HUES64 (cell line): ENCODE results near the gene SLC2A9.
A peak's percentile ranks its signal among the peaks of the same experiment; 100 is the strongest.

ENCODE experiments used
- H3K27ac ChIP-seq: 2 replicates; pipeline ENCODE4 v1.7.0; 2013; ENCODE audit warnings: low read depth, low read length, inconsistent platforms
- H3K27me3 ChIP-seq: 2 replicates; pipeline ENCODE4 v1.6.1; 2013; ENCODE audit warnings: mild to moderate bottlenecking, low read length; ENCODE audit not compliant: insufficient read depth
- H3K36me3 ChIP-seq: 2 replicates; pipeline ENCODE4 v1.6.1; 2013; ENCODE audit warnings: mild to moderate bottlenecking, low read length; ENCODE audit not compliant: insufficient read depth
- H3K4me1 ChIP-seq: 2 replicates; pipeline ENCODE4 v1.6.1; 2013; ENCODE audit warnings: mild to moderate bottlenecking, low read length, moderate library complexity; ENCODE audit not compliant: insufficient read depth
- H3K4me3 ChIP-seq: 2 replicates; pipeline ENCODE4 v1.5.1; 2013; ENCODE audit warnings: mild to moderate bottlenecking, low read length, moderate library complexity
- H3K9ac ChIP-seq: 2 replicates; pipeline ENCODE4 v1.6.1; 2013; ENCODE audit warnings: mild to moderate bottlenecking, low read depth, low read length
- H3K9me3 ChIP-seq: 2 replicates; pipeline ENCODE4 v1.6.1; 2013; ENCODE audit warnings: low read depth, low read length; ENCODE audit not compliant: insufficient read depth
- whole genome bisulfite sequencing: fragments of 150-250, 120-280 bp; methylation state at CpG from one replicate; pipeline ENCODE4 v1.1.7; 2013; ENCODE audit warnings: missing lambda C conversion rate; 5-methylcytosine and 5-hydroxymethylcytosine counted together

Gene SLC2A9

DNA sequence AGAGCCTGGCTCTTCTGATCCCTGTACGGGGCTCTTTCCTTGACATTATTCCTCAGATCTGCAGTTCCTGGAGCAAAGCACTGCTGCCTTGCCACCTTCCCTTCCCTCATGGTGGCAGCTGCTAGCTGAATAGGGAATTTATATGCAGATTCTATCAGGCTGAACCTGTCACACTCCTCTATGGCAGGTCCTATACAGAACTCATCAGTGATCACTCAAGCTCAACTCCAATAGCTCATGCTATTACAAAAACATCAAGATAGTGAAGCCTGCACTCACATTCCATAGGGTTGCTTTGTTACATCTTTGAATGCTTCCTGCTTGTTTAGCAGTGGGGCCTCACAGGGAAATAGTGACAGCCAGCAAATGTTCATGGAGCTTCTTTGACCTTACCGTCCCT is 71.7 kb downstream of the SLC2A9 start:
- Histone ChIP-seq H3K27ac (no peak overlapping the region), H3K4me3 (no peak overlapping the region), H3K4me1 (no peaks in the 10 kb centered on the region), H3K27me3 (no peaks in the 10 kb centered on the region), H3K9ac (no peak overlapping the region), H3K9me3 (no peaks in the 10 kb centered on the region), H3K36me3 (no peaks in the 10 kb centered on the region)
- 66% methylated on average over 2 of the region's 2 CpGs for WGBS

DNA sequence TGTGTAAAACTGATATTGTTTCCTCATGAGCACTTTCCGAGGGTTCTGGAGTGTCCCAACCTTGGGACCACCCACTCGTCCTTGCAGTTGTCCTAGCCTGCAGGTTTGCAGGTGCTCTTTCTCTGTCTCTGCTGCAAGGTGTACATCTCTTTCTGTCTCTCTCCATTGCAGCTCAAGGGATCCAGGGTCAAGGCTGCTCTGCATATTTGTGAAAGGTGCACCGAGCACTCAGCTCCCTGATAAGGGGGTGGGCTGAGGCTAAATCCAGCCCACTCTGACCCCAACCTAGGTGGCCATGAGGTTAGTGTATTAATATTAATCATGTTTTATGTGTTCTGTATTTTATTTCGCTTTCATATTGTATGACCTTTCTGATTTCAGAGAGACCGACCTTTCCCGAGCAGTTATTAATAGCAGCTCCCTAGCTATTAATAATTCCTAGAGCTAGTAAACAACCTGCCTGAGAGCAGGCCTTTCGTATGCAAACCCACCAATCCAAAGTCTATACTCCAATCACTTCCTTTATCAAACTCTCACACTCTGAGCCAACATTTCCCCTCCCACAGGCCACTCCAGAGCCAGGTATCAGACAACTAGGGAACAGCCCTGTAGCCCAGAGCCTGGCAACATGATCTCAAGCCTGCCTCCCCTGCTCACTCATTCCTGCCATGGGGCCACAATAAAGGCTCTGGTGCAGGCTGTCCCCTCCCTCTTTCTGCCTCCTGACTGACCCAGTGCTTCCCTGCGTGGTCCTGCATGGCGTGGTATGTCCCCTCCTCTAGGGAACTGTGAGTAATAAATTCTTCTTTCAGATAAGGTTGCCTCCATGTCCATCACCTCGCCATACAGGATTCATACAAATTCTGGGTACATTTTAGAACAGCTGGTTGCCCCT is 73.9 kb downstream of the SLC2A9 start:
- Histone ChIP-seq H3K27me3 (no peaks in the 10 kb centered on the region), H3K4me1 (no peaks in the 10 kb centered on the region), H3K27ac (no peak overlapping the region), H3K9ac (no peak overlapping the region), H3K36me3 (no peaks in the 10 kb centered on the region), H3K4me3 (no peak overlapping the region), H3K9me3 (no peaks in the 10 kb centered on the region)
- WGBS, result 90% methylated on average over 9 of the region's 10 CpGs

- no peak overlapping the region for H3K4me3 ChIP-seq
- H3K27me3 ChIP-seq, result no peaks in the 10 kb centered on the region
- no peaks in the 10 kb centered on the region for H3K36me3 ChIP-seq
- H3K9ac ChIP-seq, result no peak overlapping the region
- no peak overlapping the region for H3K27ac ChIP-seq
- H3K4me1 ChIP-seq, result no peaks in the 10 kb centered on the region
- no peaks in the 10 kb centered on the region for H3K9me3 ChIP-seq
- WGBS, result 97% methylated on average over 2 of the region's 2 CpGs
These were observed 75.1 kb downstream of the SLC2A9 start for GRCh38 chr4:9946170-9946569.

DNA sequence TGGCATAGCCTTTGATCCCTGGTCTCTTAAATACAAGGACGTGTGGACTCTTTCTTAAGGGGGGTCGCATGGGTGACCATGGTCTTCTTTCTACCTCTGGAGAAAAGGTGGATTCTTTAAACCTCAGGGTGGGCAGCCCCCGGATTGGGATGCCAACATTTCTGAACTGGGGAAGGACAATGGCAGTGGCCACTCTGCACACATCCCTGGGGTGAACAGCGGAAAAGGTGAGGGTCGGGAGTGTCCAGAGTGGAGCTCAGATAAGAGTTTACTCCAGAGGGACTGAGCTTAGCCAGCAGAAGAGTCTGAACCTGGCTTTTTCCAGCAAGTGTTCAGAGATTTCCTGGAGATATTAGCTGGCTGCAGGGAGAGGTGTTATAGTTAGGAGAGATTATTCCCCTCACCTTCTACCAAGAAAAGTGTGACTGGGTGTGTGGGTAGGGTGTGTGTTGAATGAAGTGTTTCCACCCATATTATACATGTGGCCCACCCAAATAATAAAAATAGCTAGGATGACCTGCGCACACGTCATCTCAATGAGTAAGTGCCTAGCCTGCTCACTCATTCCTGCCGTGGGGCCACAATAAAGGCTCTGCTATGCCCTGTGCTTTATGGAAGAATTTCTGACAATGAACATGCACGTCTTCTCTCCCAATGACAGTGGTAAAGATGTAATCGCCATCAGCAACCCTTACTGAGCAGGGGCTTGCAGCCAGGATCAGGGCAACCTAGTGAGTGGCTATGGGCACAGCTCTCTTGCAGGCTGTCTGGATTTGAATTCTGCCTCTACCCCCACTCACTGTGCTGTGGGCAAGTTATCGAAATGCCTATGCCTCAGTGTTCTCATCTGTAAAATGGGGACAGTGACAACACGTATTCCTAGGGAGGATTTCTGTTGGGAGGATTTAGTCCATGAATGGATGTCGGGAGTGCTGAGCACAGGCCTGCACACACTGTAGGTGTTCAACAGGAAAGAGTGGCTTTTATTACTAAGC is 76.6 kb downstream of the SLC2A9 start:
- H3K4me3 ChIP-seq, result no peak overlapping the region
- H3K27ac ChIP-seq, result no peak overlapping the region
- no peaks in the 10 kb centered on the region for H3K27me3 ChIP-seq
- H3K9ac ChIP-seq, result no peak overlapping the region
- WGBS, result 92% methylated on average over 13 of the region's 13 CpGs
- no peaks in the 10 kb centered on the region for H3K36me3 ChIP-seq
- no peaks in the 10 kb centered on the region for H3K9me3 ChIP-seq
- peaks cover 2% of the 10 kb centered on the region for H3K4me1 ChIP-seq

- H3K36me3 ChIP-seq, result no peaks in the 10 kb centered on the region
- H3K9ac ChIP-seq, result no peak overlapping the region
- no peak overlapping the region for H3K4me3 ChIP-seq
- no peaks in the 10 kb centered on the region for H3K27me3 ChIP-seq
- 94% methylated on average over 9 of the region's 9 CpGs for WGBS
- H3K4me1 ChIP-seq, result peaks cover 10% of the 10 kb centered on the region
- no peak overlapping the region for H3K27ac ChIP-seq
- no peaks in the 10 kb centered on the region for H3K9me3 ChIP-seq
These were observed 77.5 kb downstream of the SLC2A9 start for GRCh38 chr4:9943761-9944160.

DNA sequence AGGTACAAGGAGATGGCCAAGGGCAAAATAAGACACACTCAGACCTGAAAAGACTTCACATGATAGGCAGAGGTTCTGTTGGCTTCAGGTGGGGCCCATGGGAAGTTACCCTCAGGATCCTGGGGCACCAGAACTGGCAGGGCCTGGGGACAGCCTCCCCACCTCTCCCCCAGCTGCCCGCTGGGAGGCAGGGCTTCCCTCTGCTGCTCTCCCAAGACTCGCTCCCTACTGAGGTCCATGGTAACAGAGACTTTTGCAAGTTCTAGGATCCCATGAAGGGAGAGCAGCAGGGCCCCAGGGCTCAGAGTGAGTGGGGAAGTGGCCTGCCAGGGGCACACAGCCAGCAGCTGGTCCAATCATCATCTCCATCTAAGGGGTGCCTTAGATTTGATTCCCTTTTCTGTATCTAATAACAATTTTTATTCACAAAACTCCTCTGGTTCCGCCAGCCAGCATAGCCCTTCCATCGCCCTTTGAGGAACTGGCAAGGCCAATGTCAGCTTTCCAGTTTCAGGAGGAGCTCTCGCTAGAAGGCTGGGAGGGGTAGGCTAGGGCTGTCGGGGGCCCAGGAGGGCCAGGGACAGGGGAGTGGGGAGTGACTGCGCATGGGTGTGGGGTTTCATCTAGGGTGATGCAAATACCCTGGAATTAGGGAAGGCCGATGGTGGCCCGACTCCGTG is 78.2 kb downstream of the SLC2A9 start:
- no peak overlapping the region for H3K9ac ChIP-seq
- WGBS, result 92% methylated on average over 10 of the region's 10 CpGs

DNA sequence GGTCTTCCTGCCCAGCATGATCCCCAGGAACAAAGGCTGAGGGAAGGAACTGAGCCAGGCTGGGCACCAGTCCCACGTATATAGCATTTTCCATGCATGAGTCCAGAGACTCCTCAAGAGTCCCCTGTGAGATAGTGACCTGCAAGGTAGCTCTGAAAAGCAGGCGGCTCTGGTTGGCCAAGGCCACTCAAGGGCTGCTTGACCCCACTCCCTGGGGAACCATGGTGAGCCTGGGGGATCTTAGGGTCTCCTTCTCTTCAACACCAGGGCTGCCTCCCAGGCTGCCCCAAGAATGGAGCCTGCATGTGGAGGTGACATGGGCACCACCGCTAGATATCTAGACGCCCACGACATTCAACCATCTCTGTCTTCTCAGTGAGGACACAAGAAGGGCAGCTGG is 79.2 kb downstream of the SLC2A9 start:
- Histone ChIP-seq H3K9me3 (no peaks in the 10 kb centered on the region), H3K4me3 (no peak overlapping the region), H3K4me1 (peaks cover 14% of the 10 kb centered on the region), H3K27ac (no peak overlapping the region), H3K9ac (no peak overlapping the region), H3K36me3 (no peaks in the 10 kb centered on the region), H3K27me3 (no peaks in the 10 kb centered on the region)
- 97% methylated on average over 5 of the region's 5 CpGs for WGBS

More for the DNA sequence above, 78.2 kb downstream of the SLC2A9 start:
- peaks cover 14% of the 10 kb centered on the region for H3K4me1 ChIP-seq
- no peak overlapping the region for H3K4me3 ChIP-seq
- H3K9me3 ChIP-seq, result no peaks in the 10 kb centered on the region
- H3K27me3 ChIP-seq, result no peaks in the 10 kb centered on the region
- no peak overlapping the region for H3K27ac ChIP-seq
- no peaks in the 10 kb centered on the region for H3K36me3 ChIP-seq

DNA sequence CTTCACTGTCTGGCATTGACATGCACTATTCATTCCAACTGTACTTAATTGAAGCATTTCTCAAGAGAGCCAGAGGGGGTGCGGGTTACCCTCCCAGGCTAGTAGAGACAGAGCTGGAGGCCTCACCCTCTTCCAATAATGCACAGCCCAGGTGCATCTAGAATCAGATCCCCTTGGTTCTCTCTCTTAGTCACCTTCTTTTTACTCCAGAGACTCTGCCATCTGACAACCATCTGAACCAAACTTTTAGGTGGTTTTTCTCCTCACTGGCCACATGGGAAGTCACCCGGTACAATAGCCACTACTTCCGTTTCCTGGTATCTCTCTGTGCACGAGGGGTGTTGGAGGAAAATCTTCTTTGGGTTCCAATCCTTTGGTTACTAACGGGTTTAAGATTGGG is 81.3 kb downstream of the SLC2A9 start:
- H3K36me3 ChIP-seq, result no peaks in the 10 kb centered on the region
- H3K9me3 ChIP-seq, result no peaks in the 10 kb centered on the region
- H3K9ac ChIP-seq, result no peak overlapping the region
- WGBS, result 94% methylated on average over 5 of the region's 5 CpGs
- no peak overlapping the region for H3K4me3 ChIP-seq
- H3K27ac ChIP-seq, result no peak overlapping the region
- H3K27me3 ChIP-seq, result no peaks in the 10 kb centered on the region
- H3K4me1 ChIP-seq, result peaks cover 14% of the 10 kb centered on the region

DNA sequence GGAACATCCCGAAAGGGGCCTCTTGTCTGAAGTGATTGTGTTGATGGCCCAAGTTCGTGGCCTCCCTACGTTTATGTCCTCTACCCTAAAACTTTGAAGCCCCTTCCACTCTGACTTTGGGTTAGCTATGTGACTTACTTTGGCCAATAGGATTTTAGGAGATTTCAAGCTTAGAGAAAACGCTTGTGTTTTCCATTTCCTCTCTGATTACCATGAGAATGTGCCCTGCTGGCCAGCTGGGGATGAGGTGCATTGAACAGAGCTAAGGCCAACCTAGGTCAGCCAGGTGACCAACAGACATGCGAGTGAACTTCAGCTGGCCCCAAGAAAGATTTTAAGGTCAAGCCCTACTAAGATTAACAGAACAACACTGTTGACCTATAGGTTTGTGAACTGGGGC is 82.4 kb downstream of the SLC2A9 start:
- H3K4me3 ChIP-seq, result no peak overlapping the region
- no peaks in the 10 kb centered on the region for H3K36me3 ChIP-seq
- H3K9ac ChIP-seq, result no peak overlapping the region
- H3K27ac ChIP-seq, result peak overlapping the region; percentile 72; the same call in 1 of the 2 replicates
- no peaks in the 10 kb centered on the region for H3K27me3 ChIP-seq
- H3K9me3 ChIP-seq, result no peaks in the 10 kb centered on the region
- WGBS, result 33% methylated on average over 4 of the region's 5 CpGs
- peaks cover 14% of the 10 kb centered on the region for H3K4me1 ChIP-seq

GRCh38 chr4:9937078-9937477 is 84.2 kb downstream of the SLC2A9 start:
- 93% methylated on average over 6 of the region's 6 CpGs for WGBS
- Histone ChIP-seq H3K27me3 (no peaks in the 10 kb centered on the region), H3K27ac (no peak overlapping the region), H3K4me1 (peaks cover 14% of the 10 kb centered on the region), H3K9me3 (no peaks in the 10 kb centered on the region), H3K9ac (no peak overlapping the region), H3K36me3 (no peaks in the 10 kb centered on the region), H3K4me3 (no peak overlapping the region)
